Measurements from ENCODE around the gene BCL2A1. TPM values are rescaled to one million over a fixed set of nuclear protein-coding genes. Genes with fewer than 3 reads are reported as not detected.

The BCL2A1 gene
- polyA plus RNA-seq, 1 donor (not counting 4 experiments of a cell fraction or from before 2014, with no cell fraction given), result 0.10 TPM

DNA sequence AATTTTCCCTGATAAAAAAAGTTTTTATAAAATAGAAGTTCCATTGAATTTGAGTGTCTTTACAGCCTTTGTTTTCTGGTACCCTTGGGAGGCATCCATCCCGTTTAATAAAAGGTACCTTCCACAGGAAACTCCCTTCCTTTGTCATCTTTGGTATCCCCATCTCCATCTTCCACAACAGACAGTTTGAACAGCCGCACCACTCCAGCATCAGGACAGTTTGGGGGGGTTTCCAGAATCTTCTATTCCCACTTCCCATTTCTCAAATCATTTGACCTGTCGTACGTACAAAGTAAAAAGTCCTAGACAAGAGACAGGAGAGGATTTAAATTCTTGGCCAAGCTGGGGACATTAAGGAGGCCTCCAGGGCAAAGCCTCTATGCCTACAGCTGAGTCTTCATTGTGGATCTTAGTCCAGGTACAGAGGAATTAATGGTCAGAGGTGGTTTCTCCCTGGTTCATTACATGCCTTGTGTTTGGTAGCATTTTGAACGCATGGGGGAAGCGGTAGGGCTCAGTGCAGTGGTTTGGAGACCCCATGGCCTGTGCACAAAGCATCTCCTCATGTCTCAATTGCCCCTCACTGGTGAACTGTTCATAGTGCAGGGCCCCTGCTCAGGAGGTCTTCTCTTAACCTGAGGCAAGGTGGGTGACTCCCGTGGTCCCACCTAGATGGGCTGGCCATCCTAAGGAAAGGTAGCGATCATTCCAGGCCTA lies 19.4 kb upstream of the BCL2A1 start:
- no peak for FAIRE-seq

DNA sequence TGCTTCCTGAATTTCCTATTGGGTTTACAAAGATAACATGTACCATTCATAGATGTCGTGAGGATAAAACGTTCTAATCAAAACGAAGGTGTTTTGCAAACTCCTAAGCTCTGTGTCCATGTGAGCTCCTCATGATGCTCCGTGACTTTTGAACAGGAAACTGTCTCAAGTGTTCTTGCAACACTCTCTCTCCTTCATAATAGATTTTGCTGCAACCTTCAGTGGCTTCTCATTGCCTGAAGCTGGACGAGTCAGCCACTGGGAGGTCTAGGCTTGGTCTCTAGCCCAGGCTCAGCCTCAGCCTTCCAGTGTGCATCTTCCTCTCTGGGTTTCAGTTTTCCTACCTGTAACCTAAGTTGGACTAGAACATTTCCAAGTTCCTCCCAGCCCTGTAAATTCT lies 18.7 kb upstream of the BCL2A1 start:
- H4K20me1 ChIP-seq (ENCODE audit: control insufficient read depth, extremely low read depth, insufficient read depth, low read length), result no peaks in the 10 kb centered on the region
- dilution Hi-C loops (cut with MboI; ENCODE audit: extremely low pct_ligation_motif_present, low sequenced_read_pairs), result no loop called here
- H2AFZ ChIP-seq (ENCODE audit: control insufficient read depth, low read length), result no peak overlapping the region
- peaks cover 4% of the 10 kb centered on the region for H3K4me1 ChIP-seq (ENCODE audit: control insufficient read depth, extremely low read depth, insufficient read depth, low read length)
- DNase-seq (ENCODE audit: low read depth, low spot score) (no peak), FAIRE-seq (no peak)
- H3K79me2 ChIP-seq (ENCODE audit: control insufficient read depth, insufficient read depth, low read length), result no peaks in the 10 kb centered on the region
- H3K4me2 ChIP-seq (ENCODE audit: control insufficient read depth, extremely low read depth, insufficient read depth, low read depth, low read length), result no peak overlapping the region
- no peak for TF ChIP-seq EZH2 (IDR thresholded peaks at IDR 0.05; ENCODE audit: low read length)
- TF ChIP-seq, protein P1, sequence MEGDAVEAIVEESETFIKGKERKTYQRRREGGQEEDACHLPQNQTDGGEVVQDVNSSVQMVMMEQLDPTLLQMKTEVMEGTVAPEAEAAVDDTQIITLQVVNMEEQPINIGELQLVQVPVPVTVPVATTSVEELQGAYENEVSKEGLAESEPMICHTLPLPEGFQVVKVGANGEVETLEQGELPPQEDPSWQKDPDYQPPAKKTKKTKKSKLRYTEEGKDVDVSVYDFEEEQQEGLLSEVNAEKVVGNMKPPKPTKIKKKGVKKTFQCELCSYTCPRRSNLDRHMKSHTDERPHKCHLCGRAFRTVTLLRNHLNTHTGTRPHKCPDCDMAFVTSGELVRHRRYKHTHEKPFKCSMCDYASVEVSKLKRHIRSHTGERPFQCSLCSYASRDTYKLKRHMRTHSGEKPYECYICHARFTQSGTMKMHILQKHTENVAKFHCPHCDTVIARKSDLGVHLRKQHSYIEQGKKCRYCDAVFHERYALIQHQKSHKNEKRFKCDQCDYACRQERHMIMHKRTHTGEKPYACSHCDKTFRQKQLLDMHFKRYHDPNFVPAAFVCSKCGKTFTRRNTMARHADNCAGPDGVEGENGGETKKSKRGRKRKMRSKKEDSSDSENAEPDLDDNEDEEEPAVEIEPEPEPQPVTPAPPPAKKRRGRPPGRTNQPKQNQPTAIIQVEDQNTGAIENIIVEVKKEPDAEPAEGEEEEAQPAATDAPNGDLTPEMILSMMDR (optimal IDR thresholded peaks at IDR 0.05 in 1 of 3, IDR thresholded peaks at IDR 0.05 in 1 of 3, conservative IDR thresholded peaks at IDR 0.05 in 1 of 3; ENCODE audit: extremely low read depth in 1 of 3, insufficient read depth in 2 of 3, low read length in 3 of 3), result no peak
- H3K9me1 ChIP-seq (ENCODE audit: control insufficient read depth, extremely low read depth, insufficient read depth, low read length), result no peaks in the 10 kb centered on the region
- no peak overlapping the region for H3K27ac ChIP-seq (ENCODE audit: control insufficient read depth, insufficient read depth, low read length)
- no peak overlapping the region for H3K9ac ChIP-seq (ENCODE audit: control insufficient read depth, extremely low read depth, insufficient read depth, low read length)
- no peak overlapping the region for H3K4me3 ChIP-seq (ENCODE audit: control insufficient read depth in 2 of 3, extremely low read depth in 1 of 3, insufficient read depth in 2 of 3, low read depth in 1 of 3, low read length in 3 of 3)
- no peaks in the 10 kb centered on the region for H3K9me3 ChIP-seq (ENCODE audit: control insufficient read depth, low read depth, low read length)
- H3K36me3 ChIP-seq (ENCODE audit: control insufficient read depth in 2 of 2, extremely low read depth in 1 of 2, insufficient read depth in 2 of 2, low read length in 2 of 2), result no peaks in the 10 kb centered on the region
- H3K27me3 ChIP-seq (ENCODE audit: control insufficient read depth, extremely low read depth, insufficient read depth, low read length), result peaks cover 4% of the 10 kb centered on the region

More for the DNA sequence above, 19.4 kb upstream of the BCL2A1 start:
- no peak overlapping the region for H2AFZ ChIP-seq (ENCODE audit: control insufficient read depth, low read length)
- no peaks in the 10 kb centered on the region for H3K36me3 ChIP-seq (ENCODE audit: control insufficient read depth in 2 of 2, extremely low read depth in 1 of 2, insufficient read depth in 2 of 2, low read length in 2 of 2)
- dilution Hi-C loops (cut with MboI; ENCODE audit: extremely low pct_ligation_motif_present, low sequenced_read_pairs), result no loop called here
- DNase-seq (ENCODE audit: low read depth, low spot score), result no peak
- H3K79me2 ChIP-seq (ENCODE audit: control insufficient read depth, insufficient read depth, low read length), result no peaks in the 10 kb centered on the region
- H3K4me3 ChIP-seq (ENCODE audit: control insufficient read depth in 2 of 3, extremely low read depth in 1 of 3, insufficient read depth in 2 of 3, low read depth in 1 of 3, low read length in 3 of 3), result no peak overlapping the region
- no peaks in the 10 kb centered on the region for H3K9me3 ChIP-seq (ENCODE audit: control insufficient read depth, low read depth, low read length)
- peaks cover 4% of the 10 kb centered on the region for H3K27me3 ChIP-seq (ENCODE audit: control insufficient read depth, extremely low read depth, insufficient read depth, low read length)
- TF ChIP-seq, protein P1 (optimal IDR thresholded peaks at IDR 0.05 in 1 of 3, IDR thresholded peaks at IDR 0.05 in 1 of 3, conservative IDR thresholded peaks at IDR 0.05 in 1 of 3; ENCODE audit: extremely low read depth in 1 of 3, insufficient read depth in 2 of 3, low read length in 3 of 3), result no peak
- TF ChIP-seq EZH2 (IDR thresholded peaks at IDR 0.05; ENCODE audit: low read length), result no peak
- H3K27ac ChIP-seq (ENCODE audit: control insufficient read depth, insufficient read depth, low read length), result no peak overlapping the region
- no peaks in the 10 kb centered on the region for H3K9me1 ChIP-seq (ENCODE audit: control insufficient read depth, extremely low read depth, insufficient read depth, low read length)
- no peak overlapping the region for H3K4me2 ChIP-seq (ENCODE audit: control insufficient read depth, extremely low read depth, insufficient read depth, low read depth, low read length)
- no peak overlapping the region for H3K9ac ChIP-seq (ENCODE audit: control insufficient read depth, extremely low read depth, insufficient read depth, low read length)
- H3K4me1 ChIP-seq (ENCODE audit: control insufficient read depth, extremely low read depth, insufficient read depth, low read length), result peaks cover 10% of the 10 kb centered on the region
- no peaks in the 10 kb centered on the region for H4K20me1 ChIP-seq (ENCODE audit: control insufficient read depth, extremely low read depth, insufficient read depth, low read length)
